ENCODE results near the gene TTC21B. TPM values are rescaled to one million over a fixed set of nuclear protein-coding genes. Genes with fewer than 3 reads are reported as not detected.

Gene TTC21B
- total RNA-seq, 1 experiment from 2014 or later, result 9.8 TPM

GRCh38 chr2:165871025-165871424 lies 82.6 kb downstream of the TTC21B start:
- ChIA-PET CTCF (no interaction called here), POLR2A (ENCODE audit: unreplicated experiment) (interaction anchor here (0.7 kb wide), 1 partner anchor 77 kb away, joined by 4 read pairs; the partner anchor contains the start of gene GALNT3)
- no TSS peak for BruUV-seq (replicated peaks)
- no peak for TF ChIP-seq CTCF (conservative IDR thresholded peaks at IDR 0.05)
- TF ChIP-seq EZH2 (IDR thresholded peaks at IDR 0.05; ENCODE audit: low read depth), result no peak
- H3K9me2 ChIP-seq (ENCODE audit: insufficient read depth), result no peaks in the 10 kb centered on the region; the same call in 1 of the 2 replicates
- H3F3A ChIP-seq (ENCODE audit: insufficient read depth, low read depth), result no peaks in the 10 kb centered on the region
- DNase-seq, result no peak
- no peak overlapping the region for H2AFZ ChIP-seq
- intact Hi-C loops (cut with micrococcal nuclease; ENCODE audit: unreplicated experiment), result loop anchor here (5.0 to 10.0 kb wide), 2 partner anchors 94 to 856 kb away; no protein-coding TSS in a partner anchor
- H3K27me3 ChIP-seq (ENCODE audit: insufficient read depth, low read depth), result no peaks in the 10 kb centered on the region
- no peaks in the 10 kb centered on the region for H3K36me3 ChIP-seq (ENCODE audit: low read depth)
- no peak overlapping the region for H3K27ac ChIP-seq
- no peaks in the 10 kb centered on the region for H4K20me1 ChIP-seq (ENCODE audit: insufficient read depth)
- no peaks in the 10 kb centered on the region for H3K4me1 ChIP-seq (replicated peaks; ENCODE audit: insufficient read depth)
- H3K4me3 ChIP-seq, result no peak overlapping the region
- H3K4me2 ChIP-seq, result no peak overlapping the region
- no peaks in the 10 kb centered on the region for H3K79me2 ChIP-seq (ENCODE audit: low read depth)
- no peaks in the 10 kb centered on the region for H3K9me3 ChIP-seq (ENCODE audit: insufficient read depth, low read depth)

DNA sequence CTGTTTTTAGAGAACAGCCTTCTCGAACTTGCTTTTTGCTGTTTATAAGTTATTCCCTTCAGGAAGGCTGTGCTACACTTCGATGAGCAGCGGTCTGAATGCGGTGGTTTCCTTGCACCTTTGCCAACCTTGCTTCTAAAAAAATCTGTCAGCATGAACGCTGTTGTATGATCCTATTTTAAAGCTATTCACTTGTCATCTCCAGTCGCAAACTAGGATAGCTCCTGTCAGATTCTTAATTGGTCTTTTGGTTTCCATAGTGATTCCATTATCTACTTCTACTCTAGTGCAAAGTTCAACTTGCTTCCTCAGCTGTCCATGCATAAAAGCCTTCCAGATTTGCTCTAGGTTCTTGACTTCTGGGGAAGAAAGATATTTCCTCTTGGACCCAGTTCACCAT lies 83.2 kb downstream of the TTC21B start:
- DNase-seq, result no peak
- Histone ChIP-seq H4K20me1 (ENCODE audit: insufficient read depth) (no peaks in the 10 kb centered on the region), H3K79me2 (ENCODE audit: low read depth) (no peaks in the 10 kb centered on the region), H3K4me3 (no peak overlapping the region), H3K9me2 (ENCODE audit: insufficient read depth) (no peaks in the 10 kb centered on the region; the same call in 1 of the 2 replicates), H3K4me1 (replicated peaks; ENCODE audit: insufficient read depth) (no peaks in the 10 kb centered on the region), H3K36me3 (ENCODE audit: low read depth) (no peaks in the 10 kb centered on the region), H3K27ac (no peak overlapping the region), H3K4me2 (no peak overlapping the region), H2AFZ (no peak overlapping the region), H3F3A (ENCODE audit: insufficient read depth, low read depth) (no peaks in the 10 kb centered on the region), H3K9me3 (ENCODE audit: insufficient read depth, low read depth) (no peaks in the 10 kb centered on the region), H3K27me3 (ENCODE audit: insufficient read depth, low read depth) (no peaks in the 10 kb centered on the region)
- BruUV-seq (replicated peaks), result no TSS peak
- CTCF ChIA-PET, result no interaction called here
- TF ChIP-seq EZH2 (IDR thresholded peaks at IDR 0.05; ENCODE audit: low read depth) (no peak), CTCF (conservative IDR thresholded peaks at IDR 0.05) (no peak)
- POLR2A ChIA-PET (ENCODE audit: unreplicated experiment), result interaction anchor here (0.7 kb wide), 1 partner anchor 76 kb away, joined by 4 read pairs; the partner anchor contains the start of gene GALNT3
- intact Hi-C loops (cut with micrococcal nuclease; ENCODE audit: unreplicated experiment), result loop anchor here (5.0 to 10.0 kb wide), 2 partner anchors 93 to 856 kb away; no protein-coding TSS in a partner anchor

- no peaks in the 10 kb centered on the region for H3K9me3 ChIP-seq (ENCODE audit: insufficient read depth, low read depth)
- no peaks in the 10 kb centered on the region for H3K4me1 ChIP-seq (replicated peaks; ENCODE audit: insufficient read depth)
- no TSS peak for BruUV-seq (replicated peaks)
These were observed 85.4 kb downstream of the TTC21B start for GRCh38 chr2:165868211-165868610.

More at GRCh38 chr2:165868211-165868610, 85.4 kb downstream of the TTC21B start:
- no peak for DNase-seq
- no peak overlapping the region for H2AFZ ChIP-seq
- no peaks in the 10 kb centered on the region for H3F3A ChIP-seq (ENCODE audit: insufficient read depth, low read depth)
- no peak overlapping the region for H3K4me3 ChIP-seq
- H3K79me2 ChIP-seq (ENCODE audit: low read depth), result no peaks in the 10 kb centered on the region
- no peaks in the 10 kb centered on the region; the same call in 1 of the 2 replicates for H3K9me2 ChIP-seq (ENCODE audit: insufficient read depth)
- H3K27me3 ChIP-seq (ENCODE audit: insufficient read depth, low read depth), result no peaks in the 10 kb centered on the region
- H3K4me2 ChIP-seq, result no peak overlapping the region
- H3K36me3 ChIP-seq (ENCODE audit: low read depth), result no peaks in the 10 kb centered on the region
- no peak overlapping the region for H3K27ac ChIP-seq
- no peaks in the 10 kb centered on the region for H4K20me1 ChIP-seq (ENCODE audit: insufficient read depth)
- POLR2A ChIA-PET (ENCODE audit: unreplicated experiment), result no interaction called here
- CTCF ChIA-PET, result no interaction called here
- intact Hi-C loops (cut with micrococcal nuclease; ENCODE audit: unreplicated experiment), result no loop called here
- TF ChIP-seq EZH2 (IDR thresholded peaks at IDR 0.05; ENCODE audit: low read depth) (no peak), CTCF (conservative IDR thresholded peaks at IDR 0.05) (no peak)

All from PC-9 (cell line).